HG02840 (cell line): Measurements from ENCODE around the gene CDK5R2.
"Not testable (repeated sequence)": the region's sequence is repeated elsewhere in the genome, so short reads cannot be mapped to it uniquely, and the experiment has no call there.

Experiments
- ATAC-seq: cut with Tn5 transposase; IDR thresholded peaks from one replicate; pipeline ENCODE4 v1.9.1; 2021; ENCODE audit warnings: mild to moderate bottlenecking, moderate library complexity, moderate number of reproducible peaks; ENCODE audit not compliant: unreplicated experiment, low FRiP score

CDK5R2 gene

GRCh38 chr2:218959141-218959731 lies at the start of gene CDK5R2:
TSS of gene CDK5R2 (plus strand) at chr2:218959666. CDS start at chr2:218959821, 155 bp downstream.
- peak; percentile 72 for ATAC-seq

- ATAC-seq = no peak
These were observed 48.7 kb upstream of the CDK5R2 start for GRCh38 chr2:218910741-218911140.

DNA sequence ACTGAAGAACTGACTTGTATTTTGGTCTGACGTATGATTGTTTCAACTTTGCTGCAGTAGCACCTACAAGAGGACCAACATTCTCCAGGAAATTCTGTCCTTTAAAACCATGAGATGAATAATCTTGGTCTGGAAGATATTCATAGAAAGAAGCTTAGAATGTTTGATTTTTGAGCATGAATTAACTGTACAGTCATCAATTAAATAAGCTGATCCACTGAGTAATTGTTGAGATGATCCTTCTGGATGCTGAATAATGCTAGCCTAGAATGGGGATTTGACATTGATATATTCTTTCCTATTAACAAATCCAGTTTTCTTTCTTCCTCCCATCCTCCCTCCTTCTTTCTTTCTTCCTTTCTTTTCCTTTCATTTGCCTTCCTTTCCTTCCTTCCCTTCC lies 39.0 kb upstream of the CDK5R2 start:
- no peak for ATAC-seq

- ATAC-seq = no peak
These were observed 34.7 kb upstream of the CDK5R2 start for GRCh38 chr2:218924757-218925156.

- no peak for ATAC-seq
These were observed 34.0 kb upstream of the CDK5R2 start for GRCh38 chr2:218925434-218925833.

GRCh38 chr2:218927422-218927821 lies 32.0 kb upstream of the CDK5R2 start:
- no peak for ATAC-seq

DNA sequence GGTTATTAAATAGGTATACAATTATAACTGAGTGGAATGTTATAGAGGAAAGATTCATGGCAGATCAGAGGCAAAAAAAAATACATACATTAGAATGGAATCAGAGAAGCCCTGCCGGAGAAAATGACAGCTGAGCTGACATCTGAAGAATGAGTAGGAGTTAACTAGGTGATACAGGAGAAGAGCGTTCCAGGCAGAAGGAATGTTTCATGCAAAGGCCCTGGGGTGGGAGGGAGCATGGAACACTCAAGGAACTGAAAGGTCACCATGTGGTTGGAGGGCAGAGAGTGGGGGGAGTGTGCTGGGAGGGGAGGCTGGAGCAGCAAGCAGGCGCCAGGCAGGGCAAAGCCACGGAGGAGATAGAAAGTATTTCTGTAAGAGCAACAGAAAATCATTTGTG lies 31.6 kb upstream of the CDK5R2 start:
- no peak for ATAC-seq

GRCh38 chr2:218930488-218930887 lies 29.0 kb upstream of the CDK5R2 start:
- not testable (repeated sequence) for ATAC-seq

DNA sequence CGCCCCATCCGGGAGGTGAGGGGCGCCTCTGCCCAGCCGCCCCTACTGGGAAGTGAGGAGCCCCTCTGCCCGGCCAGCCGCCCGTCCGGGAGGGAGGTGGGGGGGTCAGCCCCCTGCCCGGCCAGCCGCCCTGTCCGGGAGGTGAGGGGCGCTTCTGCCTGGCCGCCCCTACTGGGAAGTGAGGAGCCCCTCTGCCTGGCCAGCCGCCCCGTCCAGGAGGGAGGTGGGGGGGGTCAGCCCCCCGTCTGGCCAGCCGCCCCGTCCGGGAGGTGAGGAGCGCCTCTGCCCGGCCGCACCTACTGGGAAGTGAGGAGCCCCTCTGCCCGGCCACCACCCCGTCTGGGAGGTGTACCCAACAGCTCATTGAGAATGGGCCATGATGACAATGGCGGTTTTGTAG lies 27.7 kb upstream of the CDK5R2 start:
- not testable (repeated sequence) for ATAC-seq

DNA sequence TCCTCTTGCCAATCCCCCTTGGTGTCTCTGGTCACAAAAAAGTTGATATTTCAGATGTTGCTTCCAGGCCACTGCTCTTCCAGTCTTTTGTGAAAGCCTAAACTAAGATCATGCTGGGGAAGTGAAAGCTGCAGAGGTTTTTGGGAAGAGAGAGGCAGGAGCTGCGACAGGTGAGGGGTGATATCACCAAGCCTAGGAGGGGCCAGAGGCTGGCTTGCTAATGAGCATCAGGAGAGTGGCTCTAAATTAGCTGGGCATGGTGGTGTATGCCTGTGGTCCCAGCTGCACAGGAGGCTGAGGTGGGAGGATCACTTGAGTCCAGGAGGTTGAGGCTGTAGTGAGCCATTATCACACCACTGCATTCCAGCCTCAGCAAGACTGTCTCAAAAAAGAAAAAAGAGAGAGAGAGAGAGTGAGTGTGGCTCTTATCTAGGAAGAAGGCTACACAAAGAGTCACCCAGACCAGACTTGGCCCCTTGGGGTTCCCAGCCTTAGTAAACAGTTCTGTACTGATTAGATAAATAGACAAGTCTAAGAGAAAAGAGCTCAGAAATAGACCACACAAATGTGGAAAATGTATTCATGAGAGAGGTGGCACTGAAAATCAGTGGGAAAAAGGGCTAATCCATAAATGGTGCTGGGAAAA lies 14.6 kb upstream of the CDK5R2 start:
- ATAC-seq = no peak

- no peak for ATAC-seq
These were observed 12.8 kb upstream of the CDK5R2 start for GRCh38 chr2:218946621-218947020.

- ATAC-seq = no peak
These were observed 7.3 kb upstream of the CDK5R2 start for GRCh38 chr2:218952160-218952559.

DNA sequence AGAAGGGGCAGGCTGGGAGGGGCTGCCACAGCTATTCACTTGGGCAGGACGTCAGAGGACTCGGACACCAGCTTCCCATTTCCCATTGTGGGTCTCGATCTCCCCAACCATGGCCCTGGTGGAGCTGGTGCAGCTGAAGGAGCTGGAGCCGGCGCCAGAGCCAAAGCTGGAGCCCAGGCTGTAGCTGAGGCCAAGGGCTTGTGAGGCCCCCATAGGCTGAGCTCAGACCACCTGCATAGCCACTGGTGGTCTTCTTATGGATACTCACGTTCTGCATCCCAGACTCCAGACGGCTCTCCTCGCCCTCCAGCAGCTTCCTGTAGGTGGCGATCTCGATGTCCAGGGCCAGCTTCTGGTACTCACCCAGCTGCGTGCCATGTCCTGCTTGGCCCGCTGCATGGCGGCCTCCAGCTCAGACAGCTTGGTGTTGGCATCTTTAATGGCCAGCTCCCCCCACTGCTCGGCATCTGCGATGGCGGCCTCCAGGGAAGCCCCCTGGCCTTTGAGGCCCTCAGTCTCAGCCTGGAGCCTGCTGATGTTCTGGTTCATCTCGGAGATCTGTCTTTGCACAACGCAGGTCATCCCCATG lies 6.0 kb upstream of the CDK5R2 start:
- ATAC-seq = no peak

DNA sequence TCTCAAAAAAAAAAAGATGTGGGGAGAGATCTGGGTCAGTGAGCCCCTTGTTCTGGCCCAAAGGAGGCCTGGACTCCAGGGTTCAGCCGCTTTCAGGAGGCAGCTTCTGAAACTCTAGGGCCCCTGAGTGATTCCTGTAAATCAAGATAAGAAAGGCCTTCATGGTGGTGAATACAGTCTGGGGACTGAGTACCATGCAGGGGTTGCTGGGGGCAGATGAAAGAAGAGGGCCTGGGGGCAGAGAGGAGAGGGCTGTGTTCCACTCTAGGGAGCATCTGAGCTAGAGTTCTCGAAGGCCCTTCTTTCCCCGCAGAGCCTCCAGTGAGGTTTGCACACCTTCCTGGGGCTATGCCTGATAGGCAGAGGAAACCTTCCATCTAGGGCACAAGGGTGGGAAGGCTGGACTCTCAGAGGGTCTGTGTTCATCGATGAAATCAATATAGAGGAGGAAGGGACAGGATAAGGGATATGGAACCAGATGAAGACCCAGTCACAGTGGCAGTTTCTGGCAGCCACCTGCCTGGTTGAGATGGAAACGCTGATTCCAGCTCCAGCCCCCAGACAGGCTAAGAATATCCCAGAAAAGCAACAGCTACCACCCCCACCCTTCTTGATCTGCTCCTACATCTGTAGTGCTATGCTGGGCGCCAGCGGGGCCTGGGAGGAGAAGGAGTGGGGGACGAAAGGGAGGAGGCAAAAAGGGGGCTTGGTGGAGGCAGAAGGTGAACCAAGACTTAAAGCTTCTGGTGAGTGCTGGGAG lies 4.7 kb upstream of the CDK5R2 start:
- ATAC-seq = no peak

- no peak for ATAC-seq
These were observed 3.4 kb upstream of the CDK5R2 start for GRCh38 chr2:218956039-218956438.

- ATAC-seq = no peak
These were observed 1.8 kb upstream of the CDK5R2 start for GRCh38 chr2:218957671-218958070.

DNA sequence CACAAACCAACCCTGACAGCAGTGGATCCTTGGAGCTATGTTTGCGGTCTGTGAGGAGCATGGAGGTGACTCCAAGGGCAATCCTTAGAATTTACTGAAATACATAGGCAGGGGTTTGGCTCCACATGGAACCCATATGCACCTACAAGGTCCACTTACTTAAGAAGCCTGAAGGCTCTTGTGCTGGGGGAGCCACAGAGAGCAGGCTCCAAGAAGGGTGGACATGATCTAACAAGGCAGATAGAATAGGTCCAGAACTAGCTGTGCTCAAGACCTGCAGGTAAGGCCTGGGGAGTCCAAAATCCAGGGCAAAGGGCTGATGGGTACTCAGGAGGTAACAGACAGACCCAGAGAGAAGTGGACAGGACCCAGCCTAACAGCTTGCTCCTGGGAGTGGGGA lies 1.2 kb upstream of the CDK5R2 start:
- no peak for ATAC-seq

GRCh38 chr2:218959761-218960308 lies 369 bp downstream of the CDK5R2 start:
- ATAC-seq = no peak

DNA sequence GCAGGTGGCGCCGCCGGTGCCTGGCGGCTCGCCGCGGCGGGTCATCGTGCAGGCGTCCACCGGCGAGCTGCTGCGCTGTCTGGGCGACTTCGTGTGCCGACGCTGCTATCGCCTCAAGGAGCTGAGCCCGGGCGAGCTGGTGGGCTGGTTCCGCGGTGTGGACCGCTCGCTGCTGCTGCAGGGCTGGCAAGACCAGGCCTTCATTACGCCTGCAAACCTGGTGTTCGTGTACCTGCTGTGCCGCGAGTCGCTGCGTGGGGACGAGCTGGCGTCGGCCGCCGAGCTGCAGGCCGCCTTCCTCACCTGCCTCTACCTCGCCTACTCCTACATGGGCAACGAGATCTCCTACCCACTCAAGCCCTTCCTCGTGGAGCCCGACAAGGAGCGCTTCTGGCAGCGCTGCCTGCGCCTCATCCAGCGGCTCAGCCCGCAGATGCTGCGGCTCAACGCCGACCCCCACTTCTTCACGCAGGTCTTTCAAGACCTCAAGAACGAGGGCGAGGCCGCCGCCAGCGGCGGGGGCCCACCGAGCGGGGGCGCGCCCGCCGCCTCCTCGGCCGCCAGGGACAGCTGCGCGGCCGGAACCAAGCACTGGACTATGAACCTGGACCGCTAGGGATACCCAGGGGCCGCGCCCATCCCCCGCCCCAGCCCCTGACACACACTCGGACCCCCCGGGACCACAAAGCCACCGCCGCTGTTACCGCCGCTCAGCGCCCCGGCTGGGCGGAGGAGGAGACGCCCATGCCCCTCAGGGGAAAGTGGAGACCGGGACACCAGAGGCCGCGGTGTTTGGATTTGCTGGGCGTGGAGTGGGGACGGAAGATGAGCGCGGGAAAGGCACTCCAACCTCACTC lies 1.1 kb downstream of the CDK5R2 start:
- no peak for ATAC-seq

DNA sequence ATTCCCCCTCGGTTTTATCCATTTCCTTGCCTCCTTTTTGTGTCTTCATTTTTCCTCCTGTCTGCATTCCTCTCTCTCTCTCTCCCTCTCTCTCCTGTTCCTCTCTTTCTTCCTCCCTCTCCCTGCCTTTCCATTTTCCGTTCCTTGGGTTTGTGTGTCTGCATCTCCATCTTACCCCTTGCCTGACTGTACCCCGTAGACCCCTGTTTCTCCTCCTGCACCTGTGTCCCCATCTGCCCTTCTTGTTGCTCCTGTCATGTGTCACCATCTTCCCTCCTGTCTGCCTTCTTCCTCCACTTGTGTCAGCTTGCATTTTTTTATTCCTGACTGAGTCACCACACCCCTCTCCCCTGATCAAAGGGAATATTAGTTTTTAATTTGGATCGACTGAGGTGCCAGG lies 1.8 kb downstream of the CDK5R2 start:
- ATAC-seq = no peak
